ENCODE results near the gene SMARCD3.

- TF ChIP-seq, protein P1, sequence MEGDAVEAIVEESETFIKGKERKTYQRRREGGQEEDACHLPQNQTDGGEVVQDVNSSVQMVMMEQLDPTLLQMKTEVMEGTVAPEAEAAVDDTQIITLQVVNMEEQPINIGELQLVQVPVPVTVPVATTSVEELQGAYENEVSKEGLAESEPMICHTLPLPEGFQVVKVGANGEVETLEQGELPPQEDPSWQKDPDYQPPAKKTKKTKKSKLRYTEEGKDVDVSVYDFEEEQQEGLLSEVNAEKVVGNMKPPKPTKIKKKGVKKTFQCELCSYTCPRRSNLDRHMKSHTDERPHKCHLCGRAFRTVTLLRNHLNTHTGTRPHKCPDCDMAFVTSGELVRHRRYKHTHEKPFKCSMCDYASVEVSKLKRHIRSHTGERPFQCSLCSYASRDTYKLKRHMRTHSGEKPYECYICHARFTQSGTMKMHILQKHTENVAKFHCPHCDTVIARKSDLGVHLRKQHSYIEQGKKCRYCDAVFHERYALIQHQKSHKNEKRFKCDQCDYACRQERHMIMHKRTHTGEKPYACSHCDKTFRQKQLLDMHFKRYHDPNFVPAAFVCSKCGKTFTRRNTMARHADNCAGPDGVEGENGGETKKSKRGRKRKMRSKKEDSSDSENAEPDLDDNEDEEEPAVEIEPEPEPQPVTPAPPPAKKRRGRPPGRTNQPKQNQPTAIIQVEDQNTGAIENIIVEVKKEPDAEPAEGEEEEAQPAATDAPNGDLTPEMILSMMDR (IDR thresholded peaks at IDR 0.05): no peak
- TF ChIP-seq POLR2A (IDR thresholded peaks at IDR 0.05): no peak
These were observed 29.1 kb upstream of the SMARCD3 start for GRCh38 chr7:151277631-151278030.

Measured in testis (tissue), 2 donors.